ENCODE data around the gene PCDHGA3.

DNA sequence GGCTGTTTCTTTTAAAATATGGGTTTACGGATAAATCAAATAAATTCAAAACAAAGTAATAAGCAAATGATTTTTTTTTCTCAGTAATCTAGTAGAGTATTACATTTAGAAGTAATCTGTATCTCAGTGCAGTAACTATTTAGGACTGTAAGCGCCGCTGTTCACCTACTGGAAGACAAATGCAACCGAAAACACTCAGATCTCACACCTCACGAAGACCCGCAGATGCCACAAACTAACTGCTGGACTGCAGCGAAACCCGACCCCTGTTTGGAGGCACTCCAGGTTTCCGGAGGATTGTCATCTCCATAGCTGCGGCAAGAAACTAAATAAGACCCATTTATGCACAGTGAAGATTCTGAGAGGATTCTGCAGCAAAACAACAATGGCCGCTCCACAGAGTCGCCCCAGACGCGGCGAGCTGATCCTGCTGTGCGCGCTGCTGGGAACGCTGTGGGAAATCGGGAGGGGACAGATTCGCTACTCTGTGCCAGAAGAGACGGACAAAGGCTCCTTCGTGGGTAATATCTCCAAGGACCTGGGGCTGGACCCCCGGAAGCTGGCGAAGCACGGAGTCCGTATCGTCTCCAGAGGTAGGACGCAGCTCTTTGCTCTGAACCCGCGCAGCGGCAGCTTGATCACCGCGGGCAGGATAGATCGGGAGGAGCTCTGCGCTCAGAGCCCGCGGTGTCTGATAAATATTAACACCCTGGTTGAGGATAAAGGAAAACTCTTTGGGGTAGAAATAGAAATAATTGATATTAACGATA, 49.0 kb downstream of the PCDHGA3 start, which contains the start of gene PCDHGA8:
- TF ChIP-seq EZH2 (IDR thresholded peaks at IDR 0.05; ENCODE audit: borderline replicate concordance, low read depth, low read length, severe bottlenecking) = no peak
- TF ChIP-seq, protein P1, sequence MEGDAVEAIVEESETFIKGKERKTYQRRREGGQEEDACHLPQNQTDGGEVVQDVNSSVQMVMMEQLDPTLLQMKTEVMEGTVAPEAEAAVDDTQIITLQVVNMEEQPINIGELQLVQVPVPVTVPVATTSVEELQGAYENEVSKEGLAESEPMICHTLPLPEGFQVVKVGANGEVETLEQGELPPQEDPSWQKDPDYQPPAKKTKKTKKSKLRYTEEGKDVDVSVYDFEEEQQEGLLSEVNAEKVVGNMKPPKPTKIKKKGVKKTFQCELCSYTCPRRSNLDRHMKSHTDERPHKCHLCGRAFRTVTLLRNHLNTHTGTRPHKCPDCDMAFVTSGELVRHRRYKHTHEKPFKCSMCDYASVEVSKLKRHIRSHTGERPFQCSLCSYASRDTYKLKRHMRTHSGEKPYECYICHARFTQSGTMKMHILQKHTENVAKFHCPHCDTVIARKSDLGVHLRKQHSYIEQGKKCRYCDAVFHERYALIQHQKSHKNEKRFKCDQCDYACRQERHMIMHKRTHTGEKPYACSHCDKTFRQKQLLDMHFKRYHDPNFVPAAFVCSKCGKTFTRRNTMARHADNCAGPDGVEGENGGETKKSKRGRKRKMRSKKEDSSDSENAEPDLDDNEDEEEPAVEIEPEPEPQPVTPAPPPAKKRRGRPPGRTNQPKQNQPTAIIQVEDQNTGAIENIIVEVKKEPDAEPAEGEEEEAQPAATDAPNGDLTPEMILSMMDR (IDR thresholded peaks at IDR 0.05; ENCODE audit: borderline replicate concordance, extremely low read depth, low read length, poor library complexity, severe bottlenecking) = no peak
